Measurements from ENCODE around the gene TBCA. TPM values are rescaled to one million over a fixed set of nuclear protein-coding genes. Genes with fewer than 3 reads are reported as not detected.

Gene TBCA
- total RNA-seq, 2 experiments from 2014 or later: 156 to 166 TPM

Other genes starting within 250 kb of the TBCA start
- not detected for gene OTP, start 137.6 kb downstream of the TBCA start, total RNA-seq